C4-2B (cell line): ENCODE data around the gene ROGDI.

Experiments
- CTCF ChIP-seq: fragments of 450-650 bp; conservative IDR thresholded peaks from 2 replicates; pipeline ENCODE4 v1.5.1; 2017; ENCODE audit warnings: mild to moderate bottlenecking
- ZFX ChIP-seq: fragments of 450-650 bp; IDR thresholded peaks from 2 replicates; pipeline ENCODE4 v1.6.1; 2017

GRCh38 chr16:4799171-4799855, 3.1 kb downstream of the ROGDI start:
- TF ChIP-seq CTCF (no peak), ZFX (no peak)
